Fibroblast of lung (primary cell): ENCODE data around the gene HOXC11.

Source experiments
- CTCF ChIP-seq, 2 donors: IDR thresholded peaks in 1 of 2; conservative IDR thresholded peaks in 1 of 2; 1 replicate in 1 of 2; 2 replicates in 1 of 2; pipeline ENCODE4 v1.5.1; 2011 to 2012; ENCODE audit warnings: low read length in 2 of 2, control low read depth in 1 of 2, inconsistent platforms in 1 of 2, low read depth in 1 of 2, mild to moderate bottlenecking in 1 of 2
- EZH2 ChIP-seq: IDR thresholded peaks from 2 replicates; pipeline ENCODE4 v1.5.1; 2012; ENCODE audit warnings: low read length, control low read depth, mild to moderate bottlenecking; ENCODE audit errors: missing control alignments

DNA sequence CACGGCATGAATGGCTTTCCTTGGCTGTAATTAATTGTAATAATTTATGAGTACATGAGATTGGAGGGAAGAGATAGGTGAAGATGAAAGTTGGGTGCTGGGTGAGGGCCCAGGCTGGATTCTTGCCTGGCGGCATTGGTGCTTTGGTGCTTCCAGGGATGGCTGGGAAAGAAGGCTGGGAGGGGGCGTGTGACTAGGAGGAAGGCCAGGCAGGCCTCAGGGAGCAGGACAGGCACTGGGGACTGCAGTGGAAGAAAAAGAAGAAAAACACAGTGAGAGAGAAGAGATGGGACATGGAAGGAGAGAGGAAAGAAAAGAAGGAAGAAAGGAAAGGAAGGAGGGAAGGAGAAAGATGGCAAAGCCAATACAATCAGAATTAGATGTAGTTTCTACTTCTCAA, 30.7 kb downstream of the HOXC11 start:
- no peak for TF ChIP-seq EZH2
- TF ChIP-seq CTCF (conservative IDR thresholded peaks at IDR 0.05 in 1 of 2, IDR thresholded peaks at IDR 0.05 in 1 of 2; ENCODE audit: low read depth in 1 of 2, low read length in 2 of 2) = no peak
